Measurements from ENCODE around the gene AHSG.

Gene AHSG

DNA sequence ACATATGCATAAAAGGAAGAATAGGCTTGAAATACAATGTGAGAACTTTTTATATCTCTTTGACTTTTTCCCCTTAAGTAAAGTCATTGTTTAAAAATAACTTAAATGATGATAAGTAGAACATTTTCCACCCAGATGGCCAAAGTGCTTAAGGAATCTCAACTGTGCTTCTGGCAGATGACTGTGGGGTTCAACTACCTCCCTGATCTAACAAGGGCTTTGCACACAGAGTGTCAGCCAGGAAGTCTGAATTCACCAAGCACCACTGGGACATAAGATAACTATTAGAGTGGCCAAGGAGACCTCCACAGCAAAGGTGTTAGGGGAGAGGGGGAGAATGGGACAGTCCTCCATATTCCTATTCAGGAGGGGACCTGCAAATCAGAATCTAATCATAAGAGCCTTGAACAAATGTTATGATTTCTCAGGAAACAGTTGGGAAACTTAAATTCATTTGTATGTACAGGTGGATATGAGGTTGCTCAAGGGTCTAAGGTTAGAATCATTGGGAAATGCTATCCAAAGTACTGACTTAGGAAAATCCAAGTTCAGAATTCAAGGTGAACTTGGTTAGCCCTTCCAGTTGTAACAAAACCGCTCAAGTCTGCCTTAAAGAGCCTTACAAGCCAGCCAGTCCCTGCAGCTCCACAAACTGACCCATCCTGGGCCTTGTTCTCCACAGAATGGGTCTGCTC lies 27.1 kb downstream of the AHSG start, which contains the start of gene FETUB:
Gene FETUB, plus strand, starts transcription at position 622 of the 695 bp plus-strand sequence. Its CDS starts 62 bp downstream, at position 684.
- DNase-seq (ENCODE audit: extremely low read depth in 1 of 2, low read depth in 1 of 2) = no peak

DNA sequence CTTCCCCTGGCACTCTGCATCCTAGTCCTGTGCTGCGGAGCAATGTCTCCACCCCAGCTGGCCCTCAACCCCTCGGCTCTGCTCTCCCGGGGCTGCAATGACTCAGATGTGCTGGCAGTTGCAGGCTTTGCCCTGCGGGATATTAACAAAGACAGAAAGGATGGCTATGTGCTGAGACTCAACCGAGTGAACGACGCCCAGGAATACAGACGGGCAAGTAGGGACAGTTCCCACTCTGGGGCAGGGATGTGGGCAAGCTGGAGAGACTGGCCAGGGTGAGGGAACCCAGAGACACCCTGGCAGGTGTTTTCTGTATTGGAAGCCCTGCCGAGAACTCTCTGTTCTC lies 27.6 kb downstream of the AHSG start:
- DNase-seq (ENCODE audit: extremely low read depth in 1 of 2, low read depth in 1 of 2) = no peak

DNA sequence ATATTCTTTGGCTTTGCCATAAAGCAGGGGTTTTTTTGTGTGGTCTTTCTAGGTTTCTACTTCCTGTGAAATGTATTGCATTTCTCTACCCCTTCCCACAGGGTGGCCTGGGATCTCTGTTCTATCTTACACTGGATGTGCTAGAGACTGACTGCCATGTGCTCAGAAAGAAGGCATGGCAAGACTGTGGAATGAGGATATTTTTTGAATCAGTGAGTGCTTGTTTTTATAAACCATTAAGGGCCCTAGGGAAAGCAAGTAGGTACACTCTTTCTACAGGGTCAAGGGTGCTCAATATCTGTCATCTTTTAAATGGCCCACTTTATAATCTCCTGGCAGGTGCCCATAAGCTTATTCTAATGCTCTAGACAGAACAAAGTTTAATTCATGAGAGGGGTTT lies 28.1 kb downstream of the AHSG start:
- DNase-seq (ENCODE audit: extremely low read depth in 1 of 2, low read depth in 1 of 2) = no peak

DNA sequence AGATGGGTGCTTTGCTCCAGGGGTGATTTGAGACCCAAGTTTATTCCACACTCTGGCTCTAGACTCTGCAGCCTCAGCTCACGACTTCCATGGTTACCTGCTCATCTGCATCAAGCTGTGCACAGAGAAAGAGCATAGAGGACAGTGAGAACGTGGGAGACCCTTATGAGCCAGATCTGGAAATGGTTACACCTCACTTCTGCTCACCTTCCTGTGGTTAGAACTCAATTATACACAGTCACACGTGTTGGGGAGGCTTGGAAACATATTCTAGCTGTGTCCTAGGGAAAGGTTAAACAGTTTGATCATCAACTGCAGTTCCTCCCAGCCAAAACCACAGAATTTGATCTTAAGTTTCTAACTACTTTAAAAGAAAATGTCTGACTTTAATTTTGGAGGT lies 29.2 kb downstream of the AHSG start:
- DNase-seq (ENCODE audit: extremely low read depth in 1 of 2, low read depth in 1 of 2) = no peak

DNA sequence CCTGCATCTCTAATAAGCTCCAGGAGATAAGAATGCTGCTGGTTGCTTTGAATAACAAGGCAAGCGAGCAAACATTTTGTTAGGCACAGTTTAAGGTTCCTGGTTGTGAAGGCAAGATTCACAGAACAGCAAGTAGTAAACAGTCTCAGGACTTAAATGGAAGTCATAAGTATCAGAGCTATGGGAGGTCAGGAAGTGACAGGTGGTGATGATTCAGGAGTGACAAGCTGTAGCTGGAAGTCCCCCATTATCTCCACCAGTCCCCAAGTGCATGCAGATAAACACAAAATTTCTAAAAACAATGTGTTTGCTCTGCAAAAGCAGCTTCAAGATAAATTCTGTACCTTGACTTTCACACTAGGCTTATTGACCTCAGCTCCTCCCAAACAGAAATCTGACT lies 30.6 kb downstream of the AHSG start:
- no peak for DNase-seq (ENCODE audit: extremely low read depth in 1 of 2, low read depth in 1 of 2)

DNA sequence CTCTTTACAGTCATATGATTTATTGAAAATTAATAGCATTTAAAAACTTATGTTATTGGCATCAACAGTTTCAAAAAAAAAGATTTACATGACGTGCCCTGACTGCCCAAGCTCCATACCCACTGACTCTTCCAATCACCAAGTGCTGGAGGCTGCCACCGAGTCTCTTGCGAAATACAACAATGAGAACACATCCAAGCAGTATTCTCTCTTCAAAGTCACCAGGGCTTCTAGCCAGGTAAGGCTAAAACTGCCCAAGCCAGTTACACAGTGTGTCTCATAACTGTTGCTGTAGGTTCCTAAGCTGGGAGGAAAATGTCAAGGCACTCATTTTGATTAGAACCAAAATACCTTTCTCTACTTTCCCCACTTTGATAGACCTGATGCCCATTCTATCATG lies 31.8 kb downstream of the AHSG start:
- DNase-seq (ENCODE audit: extremely low read depth in 1 of 2, low read depth in 1 of 2) = no peak

DNA sequence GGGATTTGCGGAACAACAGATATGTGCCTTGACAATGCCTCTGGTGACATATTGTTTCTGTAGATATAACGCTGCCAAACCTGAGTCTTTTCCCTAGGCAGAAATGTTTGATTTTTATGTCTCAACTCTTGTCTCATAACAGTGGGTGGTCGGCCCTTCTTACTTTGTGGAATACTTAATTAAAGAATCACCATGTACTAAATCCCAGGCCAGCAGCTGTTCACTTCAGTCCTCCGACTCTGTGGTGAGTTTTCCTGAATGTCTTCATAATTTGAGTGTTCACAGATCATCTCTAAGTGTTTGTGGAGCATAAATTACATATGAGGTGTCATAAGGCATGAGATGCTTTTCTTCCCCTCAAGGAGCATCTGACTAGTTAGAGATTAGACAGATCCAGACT lies 33.2 kb downstream of the AHSG start:
- DNase-seq (ENCODE audit: extremely low read depth in 1 of 2, low read depth in 1 of 2) = no peak

DNA sequence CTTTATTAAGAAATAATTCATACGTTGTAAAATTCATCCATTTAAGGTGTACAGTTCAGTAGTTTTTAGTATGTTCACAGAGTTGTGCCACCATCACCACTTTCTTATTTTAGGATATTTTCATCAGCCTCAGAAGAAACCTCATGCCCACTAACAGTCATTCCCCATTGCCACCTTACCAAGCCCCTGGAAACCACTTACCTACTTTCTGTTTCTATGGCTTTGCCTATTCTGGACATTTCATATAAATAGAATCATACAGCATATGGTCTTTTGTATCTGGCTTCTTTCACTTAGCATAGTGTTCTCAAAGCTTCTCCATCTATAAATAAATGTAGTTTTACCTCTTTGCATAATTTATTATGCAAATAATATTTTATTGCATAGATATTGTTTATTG lies 34.0 kb downstream of the AHSG start:
- no peak for DNase-seq (ENCODE audit: extremely low read depth in 1 of 2, low read depth in 1 of 2)

DNA sequence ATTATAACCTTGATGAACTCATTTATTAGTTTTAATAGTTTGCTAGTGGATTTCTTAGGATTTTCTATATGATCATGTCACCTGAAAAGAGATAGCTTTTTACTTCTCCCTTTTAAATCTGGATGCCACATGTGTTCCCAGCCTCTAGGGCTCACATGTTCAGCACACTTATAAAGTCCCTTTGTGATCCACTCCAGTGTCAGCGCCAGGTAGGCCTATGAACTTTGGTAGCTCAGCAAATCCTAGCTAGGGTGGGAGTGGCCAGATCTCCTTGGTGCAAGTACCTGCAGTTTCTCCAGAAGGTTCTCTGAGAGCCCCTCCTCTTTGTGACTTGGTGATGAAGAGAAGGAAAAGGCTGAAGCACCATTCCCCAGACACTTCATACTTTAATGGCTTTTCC lies 36.0 kb downstream of the AHSG start:
- DNase-seq (ENCODE audit: extremely low read depth in 1 of 2, low read depth in 1 of 2) = no peak

DNA sequence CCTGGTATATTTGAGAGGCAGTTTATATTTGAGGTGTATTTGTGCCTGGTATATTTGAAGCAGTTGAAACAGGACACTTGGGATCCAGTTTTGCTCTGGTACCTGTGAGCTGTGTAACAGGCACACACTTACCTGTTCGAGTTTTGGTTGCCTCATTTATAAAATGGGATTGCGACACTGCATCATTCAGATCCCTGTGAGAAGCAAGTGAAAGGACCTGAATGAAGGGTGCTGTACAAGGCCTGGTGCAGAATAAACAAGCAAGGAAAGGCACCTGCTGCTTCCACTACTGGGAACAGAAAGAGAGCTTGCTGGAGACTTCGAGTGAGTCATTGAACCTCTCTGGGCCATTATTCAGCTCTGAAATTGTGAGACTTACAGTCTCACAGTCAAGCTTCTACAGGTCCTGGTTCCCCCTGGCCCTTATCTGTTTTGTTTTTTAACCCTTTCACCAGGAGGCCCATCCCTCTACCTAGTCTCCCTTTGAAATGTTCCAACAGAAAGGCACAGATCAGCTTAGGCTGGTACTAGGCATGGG lies 38.9 kb downstream of the AHSG start:
- no peak for DNase-seq (ENCODE audit: extremely low read depth in 1 of 2, low read depth in 1 of 2)

DNA sequence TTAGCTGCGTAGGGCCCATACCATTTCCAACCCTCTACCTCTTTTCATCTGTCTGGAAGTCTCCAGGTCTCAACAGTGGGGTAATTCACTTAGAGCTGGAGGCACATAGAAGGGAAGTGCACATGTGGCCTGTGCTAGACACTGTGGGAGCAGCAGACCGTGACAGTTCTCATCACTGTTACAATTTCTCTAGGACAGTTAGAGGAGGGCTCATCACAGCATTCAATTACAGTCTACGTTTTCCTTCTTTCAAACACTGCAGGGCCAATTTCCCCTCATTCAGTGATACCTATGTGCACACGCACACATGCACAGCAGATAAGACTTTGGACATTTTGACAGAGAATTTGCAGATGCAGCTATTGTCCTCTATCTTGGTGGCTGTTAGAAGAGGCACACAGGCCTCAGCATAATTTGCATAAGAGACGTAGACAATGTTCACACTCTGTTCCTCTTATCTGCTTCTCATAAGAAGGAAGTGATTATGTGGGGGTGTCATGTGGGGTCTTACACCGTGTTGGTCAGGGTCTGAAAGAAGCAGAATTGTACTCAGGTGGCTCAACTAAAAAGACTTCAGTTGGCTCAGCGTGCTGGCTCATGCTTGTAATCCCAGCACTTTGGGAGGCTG lies 40.3 kb downstream of the AHSG start:
- DNase-seq (ENCODE audit: extremely low read depth in 1 of 2, low read depth in 1 of 2) = no peak

DNA sequence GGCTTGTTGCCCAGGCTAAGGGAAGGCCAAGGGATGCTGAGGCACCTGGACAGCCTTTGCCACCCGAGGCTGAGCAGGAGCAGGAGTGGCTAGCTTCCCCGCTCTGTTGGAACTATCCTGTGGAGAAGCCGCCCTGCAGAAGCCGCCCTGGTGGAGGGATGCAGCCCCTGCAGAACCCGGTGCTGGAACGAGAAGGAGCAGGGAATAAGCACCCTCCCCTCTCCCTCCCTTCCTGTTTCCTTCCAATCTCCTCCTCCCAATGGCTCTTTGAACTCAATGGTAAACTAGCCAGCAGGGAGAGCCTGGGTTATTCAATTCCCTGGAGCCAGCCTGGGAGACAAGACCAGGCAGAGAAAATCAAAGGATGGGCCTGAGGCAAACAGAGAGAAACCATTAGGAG lies 41.1 kb downstream of the AHSG start:
- DNase-seq (ENCODE audit: extremely low read depth in 1 of 2, low read depth in 1 of 2) = no peak

DNA sequence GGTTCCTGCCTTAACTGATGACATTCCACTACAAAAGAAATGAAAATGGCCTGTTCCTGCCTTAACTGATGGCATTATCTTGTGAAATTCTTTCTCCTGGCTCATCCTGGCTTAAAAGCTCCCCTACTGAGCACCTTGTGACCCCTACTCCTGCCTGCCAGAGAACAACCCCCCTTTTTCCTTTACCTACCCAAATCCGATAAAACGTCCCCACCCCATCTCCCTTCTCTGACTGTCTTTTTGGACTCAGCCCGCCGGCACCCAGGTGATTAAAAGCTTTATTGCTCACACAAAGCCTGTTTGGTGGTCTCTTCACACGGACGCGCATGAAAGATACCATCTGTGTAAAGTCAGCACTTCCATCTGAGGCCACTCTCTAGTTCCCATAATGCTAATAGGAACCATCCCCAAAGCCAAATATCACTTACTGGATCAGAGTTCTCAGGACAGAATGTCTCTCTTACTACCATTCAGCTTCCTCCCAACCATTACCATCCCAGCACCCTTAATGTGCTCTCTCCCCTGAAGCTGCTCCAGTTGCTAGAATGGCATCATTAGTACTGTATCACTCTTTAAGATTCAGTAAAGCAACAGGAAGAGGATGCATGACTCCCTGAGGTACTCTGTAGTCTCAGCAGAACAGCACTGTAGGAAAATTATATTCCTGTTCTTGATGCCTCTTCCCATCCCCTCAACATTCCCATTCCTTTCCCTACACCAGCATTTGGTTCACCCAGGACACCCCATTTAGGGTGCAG lies 50.7 kb downstream of the AHSG start:
- DNase-seq (ENCODE audit: extremely low read depth in 1 of 2, low read depth in 1 of 2) = no peak

DNA sequence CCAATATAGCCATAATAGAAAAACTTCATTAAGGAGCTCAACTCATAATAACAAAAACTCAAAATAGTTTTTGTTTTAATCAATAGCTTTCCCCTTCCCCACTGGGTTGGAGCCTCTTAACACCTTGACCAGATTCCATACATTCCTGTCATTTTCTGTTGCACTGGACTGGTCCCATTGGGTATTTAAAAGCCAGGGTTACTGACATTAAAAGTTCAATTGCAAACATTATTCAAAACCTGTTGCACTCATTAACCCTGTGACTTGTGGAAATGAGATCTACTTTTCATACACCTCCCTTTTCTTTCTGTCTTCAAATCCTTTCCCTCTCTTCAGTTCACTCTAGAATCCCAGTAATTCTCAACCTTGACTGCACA lies 51.2 kb downstream of the AHSG start:
- DNase-seq (ENCODE audit: extremely low read depth in 1 of 2, low read depth in 1 of 2) = no peak

DNA sequence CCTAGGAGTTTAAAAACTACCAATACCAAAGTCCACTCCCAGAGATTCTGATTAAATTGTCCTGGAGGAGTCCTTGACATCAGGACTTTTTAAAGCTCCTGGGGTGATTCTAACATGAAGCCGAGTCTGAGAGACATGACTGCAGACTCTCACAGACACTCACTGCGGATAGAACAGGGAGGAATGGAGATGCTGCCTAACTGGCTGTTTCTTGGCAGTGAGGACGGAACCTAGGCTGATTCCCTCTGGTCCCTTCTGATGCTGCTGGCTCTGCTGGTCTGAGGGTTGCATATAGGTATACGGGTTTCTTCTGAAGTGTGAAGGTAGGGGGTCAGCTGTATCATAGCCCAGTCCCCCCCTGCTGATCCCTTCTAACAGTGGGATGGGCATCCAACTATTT lies 51.6 kb downstream of the AHSG start:
- DNase-seq (ENCODE audit: extremely low read depth in 1 of 2, low read depth in 1 of 2) = no peak

DNA sequence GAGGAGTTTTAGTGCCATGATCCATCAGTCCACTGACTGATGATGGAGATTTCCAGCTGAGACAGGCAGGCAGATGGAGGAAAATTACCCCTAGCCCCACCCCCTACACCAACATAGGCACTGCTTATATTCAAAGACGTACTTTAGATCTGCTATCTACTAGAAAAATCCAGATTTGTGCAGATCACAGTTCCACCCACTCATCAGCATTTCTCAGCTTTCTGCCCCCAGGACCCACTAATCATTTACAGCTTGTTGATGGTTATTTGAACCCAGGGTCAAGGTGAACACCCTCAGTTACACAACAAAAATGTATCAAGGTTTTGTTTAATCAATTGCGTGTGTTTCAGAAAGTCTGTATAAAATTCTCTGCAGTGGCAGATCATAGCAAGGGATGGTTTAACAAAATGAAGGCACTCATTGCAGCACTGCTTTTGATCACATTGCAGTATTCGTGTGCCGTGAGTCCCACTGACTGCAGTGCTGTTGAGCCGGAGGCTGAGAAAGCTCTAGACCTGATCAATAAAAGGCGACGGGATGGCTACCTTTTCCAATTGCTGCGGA lies 52.8 kb downstream of the AHSG start, which contains the start of gene HRG:
Gene HRG, plus strand, starts transcription at position 390 of the 564 bp plus-strand sequence. Its CDS starts 18 bp downstream, at position 408.
- no peak for DNase-seq (ENCODE audit: extremely low read depth in 1 of 2, low read depth in 1 of 2)

DNA sequence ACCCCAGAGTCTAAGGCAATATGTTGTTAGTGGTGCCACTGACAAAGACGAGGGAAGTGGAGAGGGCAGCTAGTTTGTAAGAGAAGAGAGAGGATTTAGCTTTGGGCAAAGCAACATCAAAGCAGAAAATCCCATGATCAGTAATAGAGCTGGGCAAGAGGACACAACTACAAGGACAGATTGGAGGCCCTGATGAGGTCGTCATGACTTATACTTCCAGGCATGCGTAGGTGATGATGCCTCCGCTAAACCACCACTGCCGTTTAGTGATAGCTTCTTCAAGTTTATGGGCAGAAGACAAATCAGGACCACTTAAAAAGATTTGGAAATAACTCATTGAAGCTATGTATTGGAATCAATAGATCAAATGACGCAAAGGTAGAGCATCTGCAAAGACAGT lies 55.6 kb downstream of the AHSG start:
- DNase-seq (ENCODE audit: extremely low read depth in 1 of 2, low read depth in 1 of 2) = no peak

DNA sequence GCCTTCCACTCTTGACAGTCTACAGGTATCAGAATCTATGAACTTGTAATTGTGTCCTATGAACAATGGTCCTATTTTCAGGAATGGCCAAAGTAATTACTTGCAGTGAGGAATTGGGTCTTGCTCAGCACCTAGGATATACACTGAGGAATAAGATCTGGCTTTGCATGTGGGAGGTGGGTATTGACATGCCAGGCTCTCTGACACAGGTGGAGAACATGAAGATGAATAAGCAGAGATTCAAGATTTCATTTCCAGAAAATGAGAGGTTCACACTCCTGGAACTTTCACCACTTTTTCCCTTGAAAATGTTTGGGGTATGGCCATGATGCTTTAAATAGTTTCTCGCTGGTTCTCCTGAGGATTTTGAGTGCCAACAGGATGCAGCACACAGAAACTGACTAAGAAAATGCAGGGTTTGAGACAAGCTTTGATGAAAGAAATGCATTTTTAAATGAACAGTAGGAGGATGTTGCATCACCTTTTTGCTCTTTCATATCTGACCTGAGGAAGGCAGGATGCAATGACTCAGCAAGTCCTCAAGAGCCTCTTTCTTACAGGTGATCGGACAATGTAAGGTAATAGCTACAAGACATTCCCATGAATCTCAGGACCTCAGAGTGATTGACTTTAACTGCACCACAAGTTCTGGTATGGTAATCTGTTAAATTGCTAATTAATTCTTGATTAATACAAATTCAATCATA lies 56.7 kb downstream of the AHSG start:
- DNase-seq (ENCODE audit: extremely low read depth in 1 of 2, low read depth in 1 of 2) = no peak

DNA sequence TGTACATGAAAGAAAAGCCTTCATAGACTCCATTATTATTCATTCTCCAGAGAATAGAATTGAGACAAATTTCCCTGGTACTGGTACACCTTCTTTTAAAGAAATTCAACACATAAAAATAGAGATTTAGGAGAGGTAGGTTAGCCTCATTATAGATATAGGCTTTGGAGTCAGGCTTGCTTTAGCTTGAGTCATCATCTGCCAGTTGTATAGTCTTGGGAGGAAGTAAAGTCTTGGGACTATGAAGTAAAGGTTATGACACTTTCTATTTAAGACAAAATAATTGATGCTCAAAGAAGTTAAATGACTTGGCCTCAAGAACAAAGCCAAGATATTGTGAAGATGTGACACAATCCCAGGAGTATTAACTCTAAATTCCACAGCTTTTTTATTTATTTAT lies 57.3 kb downstream of the AHSG start:
- no peak for DNase-seq (ENCODE audit: extremely low read depth in 1 of 2, low read depth in 1 of 2)
